Endodermal cell (in vitro differentiated cells): Measurements from ENCODE around the gene UNC13A. TPM values are rescaled to one million over a fixed set of nuclear protein-coding genes. Genes with fewer than 3 reads are reported as not detected.

Experiments
- DNase-seq: peaks from one replicate; pipeline ENCODE4 v3.0.0-alpha.2; 2017
- H3K27ac ChIP-seq: 2 replicates; pipeline ENCODE4 v1.5.1; 2013; ENCODE audit warnings: mild to moderate bottlenecking, low read depth, low read length, moderate library complexity
- H3K27me3 ChIP-seq: 2 replicates; pipeline ENCODE4 v1.6.1; 2013; ENCODE audit warnings: mild to moderate bottlenecking, low read length, moderate library complexity; ENCODE audit not compliant: insufficient read depth, control insufficient read depth, poor library complexity, severe bottlenecking
- H3K36me3 ChIP-seq: 2 replicates; pipeline ENCODE4 v1.7.0; 2013; ENCODE audit warnings: mild to moderate bottlenecking, low read length, moderate library complexity; ENCODE audit not compliant: control insufficient read depth, insufficient read depth
- H3K4me1 ChIP-seq: one replicate; pipeline ENCODE4 v1.7.0; 2013; ENCODE audit warnings: low read length; ENCODE audit not compliant: control insufficient read depth, insufficient read depth
- H3K4me3 ChIP-seq: 2 replicates; pipeline ENCODE4 v1.5.1; 2013; ENCODE audit warnings: mild to moderate bottlenecking, low read length, moderate library complexity
- H3K9ac ChIP-seq: 2 replicates; pipeline ENCODE4 v1.6.1; 2013; ENCODE audit warnings: mild to moderate bottlenecking, low read length, moderate library complexity; ENCODE audit not compliant: poor library complexity, severe bottlenecking; ENCODE audit errors: extremely low read depth
- H3K9me3 ChIP-seq: 2 replicates; pipeline ENCODE4 v1.6.1; 2013; ENCODE audit warnings: mild to moderate bottlenecking, low read length, moderate library complexity; ENCODE audit not compliant: control insufficient read depth
- H3K27ac Mint-ChIP-seq: 2 replicates; pipeline ENCODE4 v1.8.0; 2020; ENCODE audit warnings: mixed read lengths
- H3K27me3 Mint-ChIP-seq: 2 replicates; pipeline ENCODE4 v1.8.0; 2021; ENCODE audit warnings: mild to moderate bottlenecking, mixed read lengths; ENCODE audit not compliant: insufficient read depth
- H3K36me3 Mint-ChIP-seq: 2 replicates; pipeline ENCODE4 v1.8.0; 2020; ENCODE audit warnings: low read depth, mixed read lengths
- H3K4me1 Mint-ChIP-seq: 2 replicates; pipeline ENCODE4 v1.8.0; 2020; ENCODE audit warnings: mixed read lengths
- H3K4me3 Mint-ChIP-seq: 2 replicates; pipeline ENCODE4 v1.8.0; 2020; ENCODE audit warnings: mild to moderate bottlenecking, moderate library complexity, mixed read lengths
- H3K9me3 Mint-ChIP-seq: 2 replicates; pipeline ENCODE4 v1.8.0; 2020; ENCODE audit warnings: mild to moderate bottlenecking, mixed read lengths
- WGBS, 2 experiments: methylation state at CpG; one replicate each; pipeline versions ENCODE4 v1.1.5 to v1.1.7; 2013; ENCODE audit warnings: missing lambda C conversion rate in 2 of 2, mixed read lengths in 1 of 2; ENCODE audit not compliant: insufficient coverage in 1 of 2, insufficient read length in 1 of 2; 5-methylcytosine and 5-hydroxymethylcytosine counted together
- total RNA-seq, 2 donors: library from RNA; stranded (reverse); fragmentation: NEBNext Ultra II Directional in 1 of 2; extraction: Animal tissue kit (Norgen Biotek cat#: 25700) in 1 of 2; gene quantifications; 2 replicates in 1 of 2; 3 replicates in 1 of 2; pipeline ENCODE4 v1.2.1, GENCODE V29; 2021
- TF ChIP-seq, protein P1 (sequence below): fragments of 200-600 bp; sonication (generic); conservative IDR thresholded peaks from 2 replicates; pipeline ENCODE4 v1.5.0; 2021; ENCODE audit warnings: antibody characterized with exemption, mild to moderate bottlenecking

The UNC13A gene
- total RNA-seq, 2 donors from 2014 or later = 5.6 to 10.7 TPM

DNA sequence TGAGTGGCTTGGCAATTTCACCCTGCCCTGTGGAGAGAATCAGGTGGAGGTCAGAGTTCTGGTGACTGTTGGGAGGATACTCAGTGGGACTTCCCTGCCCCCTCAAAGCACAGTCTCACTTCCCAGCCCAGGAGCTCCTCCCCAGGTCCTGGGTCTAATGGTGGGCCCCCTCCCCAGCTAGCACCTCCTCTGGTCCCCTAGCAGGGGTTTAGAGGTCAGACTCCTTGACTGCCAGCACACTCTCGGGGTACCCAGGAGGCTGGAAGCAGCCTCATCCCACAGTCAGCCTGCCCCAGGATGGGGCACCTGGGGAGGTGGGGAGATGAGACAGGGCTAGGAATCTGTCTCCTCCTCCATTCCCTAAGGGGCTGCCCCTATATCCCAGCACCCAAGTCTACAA, 67.5 kb downstream of the UNC13A start:
- 100% methylated on average over 1 of the region's 1 CpG; no CpG with 5 or more reads in 1 of the 2 experiments for WGBS, 2 experiments
- no peak overlapping the region for H3K27ac Mint-ChIP-seq
- H3K36me3 Mint-ChIP-seq = peaks cover 26% of the 10 kb centered on the region
- no peaks in the 10 kb centered on the region for H3K9me3 ChIP-seq
- no peaks in the 10 kb centered on the region for H3K4me1 Mint-ChIP-seq
- DNase-seq = no peak
- H3K27ac ChIP-seq = no peak overlapping the region
- no peaks in the 10 kb centered on the region for H3K27me3 Mint-ChIP-seq
- TF ChIP-seq, protein P1, sequence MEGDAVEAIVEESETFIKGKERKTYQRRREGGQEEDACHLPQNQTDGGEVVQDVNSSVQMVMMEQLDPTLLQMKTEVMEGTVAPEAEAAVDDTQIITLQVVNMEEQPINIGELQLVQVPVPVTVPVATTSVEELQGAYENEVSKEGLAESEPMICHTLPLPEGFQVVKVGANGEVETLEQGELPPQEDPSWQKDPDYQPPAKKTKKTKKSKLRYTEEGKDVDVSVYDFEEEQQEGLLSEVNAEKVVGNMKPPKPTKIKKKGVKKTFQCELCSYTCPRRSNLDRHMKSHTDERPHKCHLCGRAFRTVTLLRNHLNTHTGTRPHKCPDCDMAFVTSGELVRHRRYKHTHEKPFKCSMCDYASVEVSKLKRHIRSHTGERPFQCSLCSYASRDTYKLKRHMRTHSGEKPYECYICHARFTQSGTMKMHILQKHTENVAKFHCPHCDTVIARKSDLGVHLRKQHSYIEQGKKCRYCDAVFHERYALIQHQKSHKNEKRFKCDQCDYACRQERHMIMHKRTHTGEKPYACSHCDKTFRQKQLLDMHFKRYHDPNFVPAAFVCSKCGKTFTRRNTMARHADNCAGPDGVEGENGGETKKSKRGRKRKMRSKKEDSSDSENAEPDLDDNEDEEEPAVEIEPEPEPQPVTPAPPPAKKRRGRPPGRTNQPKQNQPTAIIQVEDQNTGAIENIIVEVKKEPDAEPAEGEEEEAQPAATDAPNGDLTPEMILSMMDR = no peak
- H3K9me3 Mint-ChIP-seq = peaks cover 4% of the 10 kb centered on the region
- H3K9ac ChIP-seq = no peak overlapping the region
- no peak overlapping the region for H3K4me3 ChIP-seq
- no peaks in the 10 kb centered on the region for H3K36me3 ChIP-seq
- H3K4me1 ChIP-seq = no peaks in the 10 kb centered on the region
- no peak overlapping the region for H3K4me3 Mint-ChIP-seq
- no peaks in the 10 kb centered on the region for H3K27me3 ChIP-seq

DNA sequence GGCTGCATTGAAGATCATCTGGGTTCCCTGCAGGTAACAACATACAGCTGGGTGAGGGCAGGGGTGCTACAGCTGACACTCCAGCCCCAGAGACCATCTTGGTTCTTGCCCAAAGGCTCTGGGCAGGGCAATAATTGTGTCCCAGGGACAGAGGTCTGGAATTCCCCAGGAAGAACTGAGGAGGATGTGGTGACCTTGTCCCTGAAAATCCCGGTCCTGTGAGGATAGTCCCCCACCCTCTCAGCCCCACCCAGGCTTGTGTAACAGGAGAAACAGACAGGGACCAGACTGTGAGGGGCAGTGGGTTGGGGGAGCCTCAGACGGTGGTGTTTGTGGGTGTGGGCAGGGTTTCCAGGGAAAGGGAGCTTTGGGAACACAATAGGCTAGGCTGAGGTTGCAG, 69.2 kb downstream of the UNC13A start:
- H3K4me3 Mint-ChIP-seq = no peak overlapping the region
- TF ChIP-seq, protein P1 = no peak
- no peak overlapping the region for H3K4me3 ChIP-seq
- peaks cover 4% of the 10 kb centered on the region for H3K9me3 Mint-ChIP-seq
- 95% methylated on average over 2 of the region's 2 CpGs; no CpG with 5 or more reads in 1 of the 2 experiments for WGBS, 2 experiments
- DNase-seq = no peak
- H3K4me1 ChIP-seq = no peaks in the 10 kb centered on the region
- no peak overlapping the region for H3K27ac ChIP-seq
- no peaks in the 10 kb centered on the region for H3K4me1 Mint-ChIP-seq
- H3K27me3 ChIP-seq = no peaks in the 10 kb centered on the region
- no peak overlapping the region for H3K27ac Mint-ChIP-seq
- H3K9me3 ChIP-seq = no peaks in the 10 kb centered on the region
- H3K9ac ChIP-seq = no peak overlapping the region
- H3K36me3 Mint-ChIP-seq = peaks cover 19% of the 10 kb centered on the region
- H3K36me3 ChIP-seq = no peaks in the 10 kb centered on the region
- H3K27me3 Mint-ChIP-seq = no peaks in the 10 kb centered on the region

DNA sequence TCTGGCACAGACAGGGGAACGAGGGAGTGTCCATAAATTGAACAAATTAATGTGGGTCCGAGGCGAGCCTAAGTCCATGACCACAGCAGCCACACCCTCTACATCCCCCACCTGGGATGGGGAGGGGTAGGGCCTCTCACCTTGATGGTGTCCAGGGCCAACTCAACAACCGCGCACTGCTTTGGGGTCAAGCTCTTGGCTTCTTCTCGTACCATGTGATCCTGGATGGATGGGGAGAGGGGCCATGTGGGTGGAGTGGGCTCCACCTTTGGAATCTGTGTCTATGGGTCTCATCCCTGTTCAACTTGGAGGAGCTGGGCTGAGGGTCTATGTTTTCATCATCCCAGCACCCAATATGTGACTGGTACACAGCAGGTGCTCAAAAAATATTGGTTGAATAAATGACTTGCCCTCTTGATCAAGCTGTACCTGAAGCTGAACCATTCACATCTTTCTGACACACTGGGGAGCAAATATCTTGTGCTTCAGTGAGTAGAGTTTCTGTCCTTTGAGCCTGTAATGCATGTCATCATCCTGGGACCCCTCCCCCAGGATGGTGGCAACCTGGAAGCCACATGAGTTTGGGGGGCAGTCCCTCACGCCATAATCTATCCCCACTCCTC, 69.8 kb downstream of the UNC13A start:
- no peak overlapping the region for H3K27ac Mint-ChIP-seq
- no peaks in the 10 kb centered on the region for H3K27me3 Mint-ChIP-seq
- H3K4me1 Mint-ChIP-seq = no peaks in the 10 kb centered on the region
- Histone ChIP-seq H3K27me3 (no peaks in the 10 kb centered on the region), H3K4me1 (no peaks in the 10 kb centered on the region), H3K27ac (no peak overlapping the region), H3K9ac (no peak overlapping the region), H3K4me3 (no peak overlapping the region), H3K9me3 (no peaks in the 10 kb centered on the region), H3K36me3 (no peaks in the 10 kb centered on the region)
- no peak for DNase-seq
- no peak overlapping the region for H3K4me3 Mint-ChIP-seq
- TF ChIP-seq, protein P1 = no peak
- H3K36me3 Mint-ChIP-seq = peaks cover 16% of the 10 kb centered on the region
- H3K9me3 Mint-ChIP-seq = peaks cover 4% of the 10 kb centered on the region
- 87 to 95% methylated on average over 3 to 5 of the region's 7 CpGs for WGBS, 2 experiments
